ENCODE data around the gene ICA1L.
"Not testable (repeated sequence)": the region's sequence is repeated elsewhere in the genome, so short reads cannot be mapped to it uniquely, and the experiment has no call there.

The ICA1L gene

DNA sequence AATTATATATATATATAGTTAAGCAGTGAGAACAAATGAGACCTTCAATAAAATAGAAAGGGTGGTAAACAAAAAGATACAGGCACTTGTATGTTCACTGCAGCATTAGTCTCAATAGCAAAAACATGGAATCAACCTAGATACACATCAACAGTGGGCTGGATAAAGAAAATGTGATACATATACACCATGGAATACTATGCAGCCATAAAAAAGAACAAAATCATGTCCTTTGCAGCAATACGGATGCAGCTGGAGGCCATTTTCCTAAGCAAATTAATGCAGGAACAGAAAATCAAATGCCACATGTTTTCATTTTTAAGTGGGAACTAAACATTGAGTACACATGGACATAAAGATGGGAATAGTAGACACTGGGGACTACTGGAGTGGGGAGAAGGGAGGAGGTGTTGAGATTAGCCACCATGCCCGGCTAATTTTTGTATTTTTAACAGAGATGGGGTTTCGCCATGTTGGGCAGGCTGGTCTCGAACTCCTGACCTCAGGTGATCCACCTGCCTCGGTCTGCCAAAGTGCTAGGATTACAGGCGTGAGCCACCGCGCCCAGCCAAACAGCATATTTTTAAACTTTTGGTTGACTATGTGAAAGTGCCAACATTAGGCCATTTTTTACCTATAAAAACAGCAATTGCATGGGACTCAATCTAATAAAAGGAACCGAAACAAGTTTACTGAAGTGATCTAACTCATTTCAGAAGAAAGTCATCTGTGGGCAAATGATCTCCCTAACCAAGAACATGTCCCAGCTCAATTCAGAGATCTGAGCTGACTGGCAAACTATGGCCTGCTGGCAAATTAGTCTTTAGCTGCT is 23.7 kb downstream of the ICA1L start:
- DNase-seq: no peak

DNA sequence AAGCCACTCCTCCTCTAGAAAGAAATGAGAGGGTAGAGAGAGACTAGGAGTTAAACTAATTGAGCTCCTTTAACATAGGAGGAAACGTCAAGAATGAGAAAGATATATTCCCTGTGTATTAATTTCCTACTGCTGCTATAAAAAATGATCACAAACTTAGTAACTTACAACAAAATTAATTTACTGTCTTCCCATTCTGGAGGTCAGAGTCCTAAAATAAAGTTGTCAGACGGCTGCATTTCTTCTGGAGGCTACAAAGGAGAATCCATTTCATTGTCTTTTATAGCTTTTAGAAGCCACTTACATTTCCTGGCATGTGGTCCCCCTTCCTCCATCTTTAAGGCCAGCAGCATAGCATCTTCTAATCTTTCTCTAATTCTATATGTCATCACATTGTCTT is 26.9 kb downstream of the ICA1L start:
- DNase-seq: no peak

- DNase-seq: no peak
These were observed 28.9 kb downstream of the ICA1L start for GRCh38 chr2:202842690-202843089.

DNA sequence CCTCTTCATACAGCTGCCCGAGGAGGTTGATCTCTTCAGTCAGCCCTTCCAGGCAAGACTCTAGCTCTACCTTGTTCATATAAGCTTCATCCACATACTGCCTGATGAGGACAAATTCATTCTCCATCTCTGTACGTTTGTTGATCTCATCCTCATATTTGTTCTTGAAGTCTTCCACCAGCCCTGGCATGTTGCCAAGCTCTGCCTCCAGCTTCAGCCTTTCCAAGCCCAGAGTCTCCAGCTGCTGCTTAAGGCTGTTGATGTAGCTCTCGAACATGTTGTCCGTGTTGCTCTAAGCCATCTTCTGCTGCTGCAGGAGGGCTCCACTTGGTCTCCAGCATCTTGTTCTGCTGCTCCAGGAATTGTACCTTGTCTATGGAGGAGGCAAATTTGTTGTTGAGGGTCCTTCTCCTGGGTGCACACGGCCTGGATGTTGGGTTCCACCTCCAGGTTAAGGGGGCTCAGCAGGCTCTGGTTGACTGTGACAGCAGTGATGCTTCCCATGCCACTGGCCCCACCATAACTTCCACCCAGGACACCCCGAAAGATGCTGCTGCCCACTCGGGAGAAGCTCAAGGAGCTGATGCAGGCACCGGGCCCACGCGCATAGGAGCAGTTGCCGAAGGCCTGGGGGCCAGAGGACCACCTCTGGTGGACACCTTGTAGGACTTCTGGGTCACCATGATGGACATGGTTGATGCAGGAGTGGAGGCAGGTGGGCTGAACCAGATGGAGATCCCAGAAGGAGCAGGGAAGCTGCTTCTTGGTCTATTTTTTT is 30.3 kb downstream of the ICA1L start:
- DNase-seq: no peak

GRCh38 chr2:202831242-202832220 is 40.0 kb downstream of the ICA1L start:
- DNase-seq: peak; percentile 42

- DNase-seq: no peak
These were observed 46.7 kb downstream of the ICA1L start for GRCh38 chr2:202824901-202825300.

- no peak for DNase-seq
These were observed 49.2 kb downstream of the ICA1L start for GRCh38 chr2:202822411-202822810.

- DNase-seq: no peak
These were observed 50.1 kb downstream of the ICA1L start for GRCh38 chr2:202821206-202822160.

- DNase-seq: no peak
These were observed 53.2 kb downstream of the ICA1L start for GRCh38 chr2:202818321-202818720.

DNA sequence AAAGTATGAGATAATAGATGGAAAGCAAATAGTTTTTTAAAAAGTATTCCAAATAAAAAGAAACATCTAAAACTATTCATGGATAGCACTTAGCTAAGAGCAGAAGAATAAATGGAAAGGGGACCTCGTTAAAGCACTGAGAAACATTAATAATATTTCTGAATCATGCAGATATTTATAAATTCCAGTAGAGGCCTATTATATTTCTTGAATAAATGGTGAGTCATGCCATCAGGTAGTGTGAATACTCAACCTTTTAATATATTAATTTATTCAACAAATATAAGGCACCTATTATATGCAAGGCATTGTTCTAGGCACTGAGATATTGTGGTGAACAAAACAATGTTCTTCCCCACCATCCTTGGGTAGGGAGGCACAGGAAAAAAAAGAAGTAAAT is 53.8 kb downstream of the ICA1L start:
- DNase-seq: no peak

DNA sequence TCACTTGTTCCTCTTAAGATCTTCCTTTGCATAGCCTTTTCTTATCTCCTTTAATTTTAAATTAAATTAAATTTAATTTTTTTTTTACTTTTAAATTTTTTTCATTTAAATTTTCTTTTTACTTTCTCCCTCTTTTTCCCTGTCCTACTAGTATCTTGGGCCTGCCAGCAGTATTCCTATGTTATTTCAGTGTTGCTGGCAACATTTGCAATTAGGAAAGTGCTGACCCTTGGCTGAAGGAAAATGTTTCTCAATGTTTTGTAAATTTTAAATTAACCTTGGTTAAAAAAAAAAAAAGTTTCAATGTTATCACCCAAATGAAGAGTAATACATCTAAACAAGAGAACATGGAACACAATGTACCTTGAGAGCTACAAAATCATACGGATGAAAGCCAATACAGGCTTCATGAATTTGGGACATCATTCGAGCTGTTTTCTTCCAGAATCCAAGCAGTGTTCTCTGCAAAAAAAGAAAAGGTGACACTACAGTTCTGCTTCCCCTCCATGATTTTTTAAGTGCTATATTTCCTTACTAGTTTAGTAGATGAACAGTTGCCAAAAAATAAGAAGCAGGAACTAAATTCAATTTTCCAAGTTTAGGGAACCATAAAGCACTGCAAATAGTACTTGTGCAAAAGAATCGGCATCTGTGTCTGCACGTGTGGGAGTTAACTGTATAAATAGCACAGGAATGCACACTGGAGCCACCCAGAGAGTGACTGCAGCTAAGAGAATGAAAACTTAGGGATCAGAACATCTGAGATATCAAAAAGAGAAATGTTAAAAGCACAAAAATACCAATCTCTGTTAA is 55.8 kb downstream of the ICA1L start:
- no peak for DNase-seq

- no peak for DNase-seq
These were observed 57.3 kb downstream of the ICA1L start for GRCh38 chr2:202814226-202814625.

DNA sequence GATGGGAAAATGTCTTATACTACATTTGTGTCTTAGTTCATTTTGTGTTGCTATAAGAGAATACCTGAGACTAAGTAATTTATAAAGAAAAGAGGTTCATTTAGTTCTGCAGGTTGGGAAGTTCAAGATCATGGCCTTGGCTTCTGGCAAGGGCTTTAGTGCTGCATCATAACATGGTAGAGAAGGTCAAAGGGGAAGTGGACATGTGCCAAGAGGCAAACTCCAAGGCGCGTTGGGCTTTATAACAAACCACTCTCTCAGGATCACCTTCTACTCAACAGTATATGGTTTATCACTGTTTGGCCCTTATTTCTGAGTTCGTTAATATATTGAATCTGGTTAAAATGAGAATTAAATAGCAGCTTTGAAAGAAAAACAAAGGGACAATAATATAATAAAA is 58.2 kb downstream of the ICA1L start:
- DNase-seq: no peak

DNA sequence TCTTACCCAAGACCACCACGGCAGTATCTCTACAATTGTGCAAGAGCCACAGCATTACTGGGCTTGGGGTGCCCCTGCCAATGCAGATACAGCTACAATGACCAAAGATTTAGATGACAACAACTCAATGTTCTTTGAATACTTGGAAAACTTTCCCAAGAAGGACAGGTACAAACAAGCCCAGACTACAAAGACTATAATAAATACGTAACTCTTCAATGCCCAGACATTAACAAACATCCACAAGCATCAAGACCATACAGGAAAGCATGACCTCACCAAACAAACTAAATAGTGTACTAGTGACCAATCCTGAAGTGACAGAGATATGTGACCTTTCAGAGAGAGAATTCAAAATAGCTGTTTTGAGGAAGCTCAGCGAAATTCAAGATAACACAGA is 62.8 kb downstream of the ICA1L start:
- no peak for DNase-seq

DNA sequence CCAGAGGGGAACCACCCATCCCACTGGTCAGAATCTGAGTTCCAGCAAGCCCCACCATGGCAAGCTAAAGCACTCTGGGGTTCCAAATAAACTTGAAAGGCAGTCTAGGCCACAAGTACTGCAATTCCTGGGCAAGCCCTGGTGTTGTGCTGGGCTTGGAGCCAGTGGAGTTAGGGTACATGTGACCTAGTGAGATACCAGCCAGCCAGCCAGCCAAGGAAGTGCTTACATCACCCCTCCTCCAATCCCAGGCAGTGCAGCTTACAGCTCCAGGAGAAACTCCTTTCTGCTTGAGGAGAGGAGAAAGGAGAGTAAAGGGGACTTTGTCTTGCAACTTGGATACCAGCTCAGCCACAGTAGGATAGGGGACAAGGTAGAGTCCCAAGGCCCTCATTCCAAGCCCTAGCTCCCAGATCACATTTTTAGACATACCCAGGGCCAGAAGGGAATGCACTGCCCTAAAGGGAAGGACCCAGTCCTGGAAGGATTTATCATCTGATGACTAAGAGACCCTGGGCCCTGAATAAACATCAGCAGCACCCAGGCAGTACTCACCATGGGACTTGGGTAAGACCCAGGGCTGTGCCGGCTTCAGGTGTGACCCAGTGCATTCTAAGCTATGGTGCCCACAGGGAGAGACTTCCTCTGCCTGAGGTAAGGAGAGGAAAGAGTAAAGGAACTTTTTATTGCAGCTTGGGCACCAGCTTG is 64.0 kb downstream of the ICA1L start:
- not testable (repeated sequence) for DNase-seq

DNA sequence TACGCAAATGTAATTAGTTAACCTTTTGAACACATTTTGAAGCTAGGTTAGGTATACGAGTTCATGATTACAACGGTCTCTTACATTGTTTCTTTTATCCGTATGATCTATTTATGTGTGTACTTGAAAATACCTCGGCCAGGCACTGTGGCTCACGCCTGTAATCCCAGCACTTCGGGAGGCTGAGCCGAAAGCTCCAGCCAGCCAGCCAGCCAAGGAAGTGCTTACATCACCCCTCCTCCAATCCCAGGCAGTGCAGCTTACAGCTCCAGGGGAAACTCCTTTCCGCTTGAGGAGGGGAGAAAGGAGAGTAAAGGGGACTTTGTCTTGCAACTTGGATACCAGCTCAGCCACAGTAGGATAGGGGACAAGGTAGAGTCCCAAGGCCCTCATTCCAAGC is 65.7 kb downstream of the ICA1L start:
- not testable (repeated sequence) for DNase-seq

DNA sequence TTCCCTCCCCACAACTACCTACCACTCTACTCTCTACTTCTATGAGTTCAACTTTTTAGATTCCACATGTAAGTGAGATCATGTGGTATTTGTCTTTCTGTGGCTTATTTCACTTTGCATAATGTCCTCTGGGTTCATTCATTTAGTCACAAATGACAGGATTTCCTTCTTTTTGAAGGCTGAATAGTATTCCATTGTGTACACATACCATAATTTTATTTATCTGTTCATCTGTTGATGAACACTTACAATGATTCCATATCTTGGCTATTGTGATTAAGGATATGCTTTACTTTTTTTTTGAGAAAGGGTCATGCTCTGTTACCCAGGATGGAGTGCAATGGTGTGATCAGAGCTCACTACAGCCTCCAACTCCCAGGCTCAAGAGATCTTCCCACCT is 73.6 kb downstream of the ICA1L start:
- no peak for DNase-seq

GRCh38 chr2:202790676-202791075 is 80.9 kb downstream of the ICA1L start:
- DNase-seq: no peak

- no peak for DNase-seq
These were observed 84.7 kb downstream of the ICA1L start for GRCh38 chr2:202786842-202787241.

DNA sequence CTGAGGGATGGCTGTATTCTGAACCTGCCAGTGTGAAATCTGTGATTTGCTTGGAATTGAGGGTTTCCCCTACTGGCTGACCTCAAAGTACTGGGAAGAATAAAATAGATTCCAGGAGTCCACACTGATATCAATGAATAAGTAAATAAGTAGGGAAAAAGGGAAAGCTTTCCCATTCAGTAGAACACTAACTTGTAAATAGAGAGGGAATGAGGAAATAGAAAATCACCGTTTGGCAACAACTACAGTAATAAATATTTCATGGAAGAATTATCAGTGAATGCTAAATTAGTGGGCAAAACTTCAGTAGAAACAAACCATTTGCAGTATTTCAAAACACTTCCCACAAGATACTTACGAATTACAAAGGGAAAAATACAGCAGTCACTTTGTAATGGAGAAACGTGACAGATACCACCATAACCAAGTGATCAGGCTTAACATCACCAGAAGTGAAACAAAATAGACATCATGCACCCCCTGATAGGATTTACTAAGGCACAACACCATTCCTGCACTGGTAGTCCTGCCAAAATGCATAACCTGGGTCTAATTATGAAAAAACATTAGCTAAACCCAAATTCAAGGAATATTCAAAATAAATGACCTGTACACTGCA is 88.5 kb downstream of the ICA1L start:
- no peak for DNase-seq

Data from CD4-positive, alpha-beta T cell treated with Interleukin-4 for 4 hours (primary cell).